ENCODE data around the gene ANXA6.
A peak's percentile ranks its signal among the peaks of the same experiment; 100 is the strongest.

Gene ANXA6

DNA sequence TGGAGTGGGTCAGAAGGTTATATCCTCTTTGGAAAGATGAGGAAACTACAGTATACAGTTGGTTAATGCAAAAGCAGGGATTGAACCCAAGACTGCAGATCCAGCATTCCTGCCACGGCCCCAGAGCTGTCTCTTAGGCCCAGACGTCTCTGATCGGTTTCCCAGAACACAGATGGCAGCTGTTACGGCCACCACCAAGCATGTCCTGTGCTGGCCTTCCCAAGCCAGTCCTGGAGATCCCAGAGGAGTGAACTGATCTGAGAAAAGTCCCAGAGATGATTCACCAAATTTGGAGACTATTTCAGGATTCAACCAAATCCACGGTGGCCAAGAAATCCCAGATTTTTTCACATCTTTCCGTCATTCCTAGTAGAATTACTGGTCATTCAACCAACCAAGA lies 96.8 kb downstream of the ANXA6 start:
- DNase-seq = no peak

DNA sequence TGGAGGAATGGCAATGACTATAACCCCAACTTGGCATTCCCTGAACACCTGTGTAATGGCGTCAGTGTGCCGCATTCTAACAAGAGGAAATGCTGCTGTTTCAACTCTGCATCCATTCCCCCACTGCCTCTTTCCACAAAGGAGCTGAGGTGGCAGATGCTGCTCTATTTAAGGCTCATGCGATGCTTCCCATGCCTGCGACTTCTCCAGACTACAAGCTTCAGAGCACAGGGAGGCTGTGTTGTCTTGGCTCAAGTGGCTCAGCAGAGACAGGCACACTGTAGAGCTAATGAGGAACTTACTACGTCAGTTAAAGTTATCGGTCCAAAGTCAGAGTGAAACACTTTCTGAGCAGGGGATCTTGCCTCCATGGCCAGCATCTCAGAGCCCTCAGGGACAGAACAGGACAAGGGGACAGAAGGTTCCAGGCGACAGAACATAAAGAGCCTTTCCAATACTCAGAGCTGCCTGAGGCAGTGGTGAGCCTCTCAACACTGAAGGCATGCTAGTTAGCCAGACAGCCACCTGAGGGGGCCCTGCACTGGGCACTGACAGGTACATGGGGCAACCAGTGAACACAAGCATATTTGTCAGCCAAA lies 98.6 kb downstream of the ANXA6 start:
- no peak for DNase-seq

DNA sequence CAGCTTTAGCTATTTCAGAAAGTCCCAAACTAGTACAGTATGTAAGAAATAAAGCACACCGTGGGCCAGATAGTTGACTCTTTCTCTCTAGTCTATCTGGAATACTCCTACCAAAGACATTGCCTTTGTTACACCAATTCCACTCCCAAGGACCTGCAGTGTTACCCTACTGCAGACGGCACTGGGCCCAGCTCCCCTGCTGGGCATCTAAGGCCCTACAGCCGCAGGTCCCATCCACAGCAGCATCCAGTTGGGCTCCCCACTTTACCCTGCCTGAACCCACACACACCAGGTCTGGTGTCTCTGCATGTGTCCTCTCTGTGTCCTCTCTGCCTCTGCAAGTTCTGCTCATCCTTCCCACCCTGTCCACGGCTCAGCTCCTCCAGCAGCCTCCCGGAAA lies 99.3 kb downstream of the ANXA6 start:
- DNase-seq = no peak

DNA sequence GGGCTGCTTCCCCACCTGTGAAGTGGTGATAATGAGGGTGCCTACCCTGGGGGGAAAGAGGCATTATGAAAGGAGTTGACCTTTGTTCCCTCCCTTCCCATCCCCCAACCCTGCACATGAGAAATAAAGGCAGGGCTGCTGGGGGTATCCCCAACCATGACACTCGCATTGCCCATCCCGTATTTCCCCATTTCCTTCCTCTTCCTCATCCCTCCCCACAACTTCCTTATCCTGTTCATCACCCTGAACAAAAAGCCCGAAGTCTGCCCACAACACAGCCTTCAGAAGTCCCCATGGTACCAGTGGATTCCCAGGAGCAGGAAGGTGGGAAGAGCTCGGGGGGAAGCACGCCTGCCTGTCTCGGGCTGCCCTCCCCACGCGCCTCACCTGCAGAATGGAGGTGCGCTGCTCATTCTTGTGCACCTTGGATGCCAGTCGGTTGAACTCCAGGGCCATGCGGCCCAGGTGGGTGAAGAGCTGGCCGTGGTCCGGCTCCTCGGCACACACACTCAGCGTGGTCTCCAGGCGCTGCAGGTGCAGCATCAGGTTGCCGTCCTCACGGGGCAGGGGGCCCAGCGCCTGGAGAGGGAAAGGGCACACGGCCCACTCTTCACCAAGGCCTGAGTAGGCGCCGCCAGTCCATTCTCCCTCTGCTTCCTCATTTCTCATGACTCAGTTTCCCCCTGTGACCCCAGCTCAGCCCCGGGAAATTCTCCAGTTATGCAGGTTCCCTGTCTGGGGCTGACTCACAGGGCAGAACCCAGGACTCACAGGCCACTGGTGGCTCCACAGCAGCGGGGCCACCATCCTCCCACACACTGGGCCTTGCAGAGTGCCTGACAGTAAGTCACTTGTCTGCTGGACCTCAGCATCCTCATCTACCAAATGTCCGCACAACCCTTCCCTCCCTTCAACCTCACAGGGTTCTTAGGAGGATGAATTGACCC lies 100.9 kb downstream of the ANXA6 start:
- DNase-seq = no peak

DNA sequence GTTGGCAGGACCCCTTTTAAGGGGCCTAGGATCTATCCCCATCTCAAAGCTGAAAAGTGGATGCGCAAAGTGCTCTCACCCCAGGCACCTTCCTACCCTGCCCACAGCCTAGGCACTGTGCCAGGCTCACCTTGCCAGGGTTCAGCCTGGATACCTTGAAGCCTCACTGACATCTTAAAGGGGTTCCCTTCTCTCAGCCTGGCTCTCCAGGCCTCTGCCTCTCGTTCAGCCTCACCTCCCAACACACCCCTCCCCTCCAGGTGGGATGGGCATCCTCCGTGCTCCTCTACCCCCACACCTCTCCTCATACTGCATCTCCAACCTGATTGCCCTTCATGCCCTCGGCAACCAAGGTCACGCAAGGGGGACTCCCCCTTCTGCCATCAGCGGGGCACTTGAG lies 102.2 kb downstream of the ANXA6 start:
- DNase-seq = no peak

DNA sequence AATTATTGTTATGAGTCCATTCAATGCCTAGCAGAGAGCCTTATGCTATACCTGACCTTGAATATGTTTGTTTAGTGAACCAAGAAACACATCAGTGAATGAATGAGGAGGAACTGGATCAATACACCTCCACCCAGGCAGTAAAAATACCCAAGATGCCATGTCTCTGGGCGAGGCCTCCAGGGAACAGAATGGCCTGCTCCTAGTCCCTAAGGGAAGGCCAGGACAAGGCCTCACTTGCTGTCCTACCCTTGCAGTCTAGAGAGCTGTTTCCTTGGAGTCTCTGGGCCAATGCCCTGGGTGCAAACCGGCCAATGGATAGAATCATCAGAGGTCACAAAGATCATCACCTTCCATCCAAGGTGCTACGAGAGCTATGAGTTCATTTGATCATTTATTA lies 102.9 kb downstream of the ANXA6 start:
- DNase-seq = no peak

DNA sequence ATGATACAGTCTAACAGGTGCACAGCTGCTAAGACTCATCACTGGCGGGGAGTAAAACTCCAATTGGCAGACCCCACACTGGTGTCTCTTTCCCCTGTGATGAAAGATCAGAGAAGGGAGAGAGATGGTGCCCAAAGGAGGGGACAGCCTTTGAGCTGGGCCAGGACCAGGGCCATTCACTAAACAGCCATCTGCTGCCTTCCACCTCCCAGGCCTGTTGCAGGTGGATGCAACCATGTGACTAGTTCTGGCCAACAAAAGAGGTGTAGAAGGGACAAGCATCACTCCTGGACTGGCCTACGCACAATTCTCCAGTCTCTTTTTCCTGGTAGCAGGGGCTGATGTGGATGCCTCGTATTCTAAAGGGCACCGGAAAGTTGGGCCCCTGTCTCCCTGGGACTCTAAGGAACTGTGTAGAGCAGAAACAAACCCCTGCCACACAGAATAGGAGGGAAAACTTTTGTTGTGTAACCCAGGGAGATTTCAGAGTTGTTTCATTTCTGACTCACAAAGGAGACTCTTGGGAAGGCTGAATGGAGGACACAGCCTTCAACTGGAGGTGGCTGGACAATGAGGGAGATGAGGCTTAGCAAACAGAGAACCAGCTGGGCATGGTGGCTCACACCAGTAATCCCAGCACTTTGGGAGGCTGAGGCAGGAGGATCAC lies 103.7 kb downstream of the ANXA6 start:
- no peak for DNase-seq

DNA sequence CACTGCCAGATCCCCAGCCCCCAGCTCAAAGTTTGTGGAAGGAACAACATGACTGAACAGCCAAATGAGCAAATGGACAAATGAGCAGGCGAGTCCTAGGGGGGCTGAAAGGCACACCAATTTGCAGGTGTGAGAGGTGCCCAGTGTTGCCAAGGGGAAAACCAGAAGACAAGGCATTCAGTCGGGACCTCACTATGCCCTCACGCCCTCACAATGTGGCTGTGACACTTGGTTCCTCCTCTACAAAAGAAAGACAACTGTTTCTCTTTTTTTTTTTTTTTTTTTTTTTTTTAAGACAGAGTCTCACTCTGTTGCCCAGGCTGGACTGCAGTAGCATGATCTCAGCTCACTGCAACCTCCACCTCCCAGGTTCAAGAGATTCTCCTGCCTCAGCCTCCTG lies 104.7 kb downstream of the ANXA6 start:
- no peak for DNase-seq

DNA sequence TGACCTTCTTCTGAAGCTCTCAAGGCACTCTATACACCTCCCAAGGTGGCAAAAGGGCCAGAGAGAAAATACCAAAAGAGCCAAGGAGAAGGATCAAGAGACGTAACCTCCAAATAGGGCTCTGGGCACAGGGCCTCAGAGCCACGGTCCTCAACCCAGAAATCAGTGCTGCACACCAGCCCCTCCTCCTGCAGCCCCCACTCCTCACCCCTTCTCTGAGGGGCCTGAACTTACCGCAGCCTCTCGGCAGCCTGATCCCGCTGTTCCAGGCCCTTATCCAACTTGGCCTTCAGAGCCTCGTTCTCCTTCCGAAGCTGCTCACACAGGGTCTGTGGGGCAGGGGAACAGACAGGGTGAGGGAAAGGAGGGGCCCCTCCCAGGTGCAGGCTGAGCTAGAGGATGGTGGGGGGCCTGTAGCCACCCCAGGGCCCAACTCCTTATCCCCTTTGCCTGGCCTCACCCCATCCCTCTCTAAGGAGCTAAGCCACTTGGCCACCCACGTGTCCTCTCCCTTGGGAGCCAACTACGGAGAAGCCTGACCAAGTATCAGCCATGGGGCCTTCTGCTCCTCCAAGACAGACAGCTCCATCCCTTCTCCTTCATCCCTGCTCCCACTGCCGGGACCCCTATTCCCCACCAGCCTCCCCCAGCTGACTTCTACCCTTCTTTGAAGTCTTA lies 105.5 kb downstream of the ANXA6 start:
- DNase-seq = no peak

DNA sequence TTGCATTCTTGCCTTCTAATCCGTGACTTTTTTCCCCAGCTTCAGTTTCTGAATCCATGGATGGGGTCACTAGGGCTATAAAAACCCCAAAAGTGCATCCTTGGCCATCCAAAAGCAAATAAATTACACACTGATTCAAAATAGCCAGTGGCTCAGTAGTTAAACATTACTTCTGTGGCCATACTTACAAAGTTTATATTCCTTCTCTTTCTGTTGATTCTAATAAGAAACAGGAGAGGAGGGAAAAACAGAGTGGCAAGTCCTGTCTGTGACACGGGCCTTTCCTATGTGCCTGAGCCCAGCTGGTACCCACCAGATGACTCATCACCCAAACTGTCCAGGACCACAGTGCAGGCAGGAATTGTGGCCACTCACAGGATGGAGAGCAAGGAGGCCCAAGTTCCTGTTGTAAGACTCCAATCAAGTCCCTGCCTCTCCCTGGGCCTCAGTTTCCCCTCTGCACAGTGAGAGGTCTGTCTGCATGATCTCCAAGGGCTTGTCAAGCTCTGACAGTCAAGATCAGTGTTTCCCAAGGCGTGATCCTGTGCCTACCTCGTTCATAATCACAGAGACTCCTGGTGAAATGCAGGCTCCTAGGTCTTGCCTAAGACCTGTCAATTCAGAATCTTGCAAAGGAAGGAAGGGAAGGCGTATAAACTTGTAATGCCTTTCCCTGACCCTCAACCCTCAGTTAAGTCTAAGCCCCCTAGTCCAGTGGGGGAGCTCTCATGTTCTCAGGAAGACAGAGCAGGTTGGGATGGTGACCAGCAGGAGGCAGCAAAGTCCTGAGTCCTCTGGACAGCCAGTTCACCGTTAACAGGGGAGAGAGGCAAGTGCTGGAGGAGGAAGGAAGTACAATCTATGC lies 106.3 kb downstream of the ANXA6 start:
- DNase-seq = peak; percentile 90
